Transverse colon (tissue), 4 donors: ENCODE measurements around the gene STPG1.

Experiments used
- CTCF ChIP-seq, 5 experiments: fragments of 200-600 bp in 3 of 5; fragments of 450-650 bp in 2 of 5; sonication (generic) in 3 of 5; IDR thresholded peaks; 1 replicate in 2 of 5; 2 replicates in 3 of 5; pipeline ENCODE4 v1.5.1; 2016 to 2017; ENCODE audit warnings: antibody characterized with exemption in 5 of 5, inconsistent platforms in 3 of 5, mild to moderate bottlenecking in 2 of 5, moderate library complexity in 1 of 5
- EP300 ChIP-seq: sonication (generic); formaldehyde crosslinking; IDR thresholded peaks from one replicate; pipeline ENCODE4 v1.6.1; 2017; ENCODE audit warnings: antibody characterized with exemption, low read depth
- POLR2A ChIP-seq: fragments of 450-650 bp; IDR thresholded peaks from one replicate; pipeline ENCODE4 v1.6.1; 2016; ENCODE audit warnings: antibody characterized with exemption, mild to moderate bottlenecking, moderate library complexity
- POLR2AphosphoS5 ChIP-seq, 3 donors: sonication (generic); formaldehyde crosslinking; IDR thresholded peaks; one replicate each; pipeline ENCODE4 v1.6.1; 2016; ENCODE audit warnings: antibody characterized with exemption in 3 of 3

DNA sequence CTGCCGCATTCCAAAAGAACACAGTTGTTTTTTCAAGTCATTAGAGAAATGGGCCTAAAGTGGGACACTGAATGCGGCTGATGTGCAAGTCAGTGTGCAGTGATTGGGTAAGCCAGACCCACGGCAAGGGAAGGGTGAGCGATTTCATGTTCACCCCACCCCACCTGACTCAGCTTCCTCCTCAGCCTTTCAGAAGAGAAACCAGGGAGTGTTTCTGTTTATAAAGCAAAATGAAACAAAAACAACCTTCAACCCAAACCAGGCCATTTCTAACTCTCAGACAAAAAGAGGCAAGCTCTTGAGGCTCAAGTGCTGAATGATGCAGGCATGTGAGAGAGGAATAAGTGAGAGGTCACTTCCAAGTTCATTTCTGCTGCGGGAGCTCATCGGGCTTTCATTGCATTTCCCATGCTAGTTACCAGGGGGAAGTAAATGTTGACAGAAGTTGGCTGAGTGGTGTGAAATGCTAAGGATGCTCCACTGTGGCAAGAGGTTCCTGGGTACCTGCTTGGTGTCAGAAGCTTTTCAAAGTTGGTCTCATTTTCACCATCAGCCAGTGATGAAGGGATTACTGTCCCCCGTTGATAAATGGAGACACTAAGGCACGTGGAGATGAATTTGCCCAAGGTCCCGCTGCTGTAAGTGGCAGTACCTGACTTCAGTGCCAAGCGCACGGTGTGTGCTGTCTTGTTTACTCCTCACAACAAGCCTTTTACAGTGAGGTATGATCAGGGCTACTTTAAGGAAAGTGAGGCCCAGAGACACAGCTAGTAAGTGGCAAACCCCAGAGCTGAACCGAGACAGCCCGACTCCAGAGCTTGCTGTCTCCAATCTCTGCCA lies 29.1 kb downstream of the STPG1 start:
- TF ChIP-seq CTCF (IDR thresholded peaks at IDR 0.05): no peak
- TF ChIP-seq EP300: no peak
- no peak for TF ChIP-seq POLR2A
- TF ChIP-seq POLR2AphosphoS5 (IDR thresholded peaks at IDR 0.05): no peak
